Fibroblast of pulmonary artery (primary cell): ENCODE measurements around the gene CYP2F1.
"Not testable (repeated sequence)": the region's sequence is repeated elsewhere in the genome, so short reads cannot be mapped to it uniquely, and the experiment has no call there.

ENCODE experiments used
- DNase-seq: peaks from one replicate; pipeline ENCODE4 v3.0.0-alpha.2; 2010; ENCODE audit warnings: low read depth
- H3K4me3 ChIP-seq: replicated peaks from 2 replicates; pipeline ENCODE4 v1.5.1; 2011; ENCODE audit warnings: low read depth, mild to moderate bottlenecking, control low read depth, low read length, moderate library complexity
- TF ChIP-seq, protein P1 (sequence below): IDR thresholded peaks from 2 replicates; pipeline ENCODE4 v1.5.1; 2011; ENCODE audit warnings: mild to moderate bottlenecking, control low read depth, low read length, inconsistent platforms; ENCODE audit errors: missing control alignments

Gene CYP2F1

DNA sequence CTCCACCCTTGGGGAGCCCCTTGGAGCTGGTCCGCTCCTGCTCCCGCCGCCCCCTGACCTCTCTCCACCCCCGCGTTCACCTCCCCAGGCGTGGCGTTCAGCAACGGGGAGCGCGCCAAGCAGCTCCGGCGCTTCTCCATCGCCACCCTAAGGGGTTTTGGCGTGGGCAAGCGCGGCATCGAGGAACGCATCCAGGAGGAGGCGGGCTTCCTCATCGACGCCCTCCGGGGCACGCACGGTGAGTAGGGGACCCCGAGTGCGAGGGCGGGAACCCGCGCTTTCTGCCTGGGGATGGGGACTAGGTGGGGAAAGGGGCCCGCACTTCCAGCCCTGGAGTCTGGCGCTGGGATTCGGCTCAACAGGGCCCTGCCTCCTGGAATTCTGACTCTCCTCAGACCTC lies 24.3 kb upstream of the CYP2F1 start:
- no peak for DNase-seq
- TF ChIP-seq, protein P1, sequence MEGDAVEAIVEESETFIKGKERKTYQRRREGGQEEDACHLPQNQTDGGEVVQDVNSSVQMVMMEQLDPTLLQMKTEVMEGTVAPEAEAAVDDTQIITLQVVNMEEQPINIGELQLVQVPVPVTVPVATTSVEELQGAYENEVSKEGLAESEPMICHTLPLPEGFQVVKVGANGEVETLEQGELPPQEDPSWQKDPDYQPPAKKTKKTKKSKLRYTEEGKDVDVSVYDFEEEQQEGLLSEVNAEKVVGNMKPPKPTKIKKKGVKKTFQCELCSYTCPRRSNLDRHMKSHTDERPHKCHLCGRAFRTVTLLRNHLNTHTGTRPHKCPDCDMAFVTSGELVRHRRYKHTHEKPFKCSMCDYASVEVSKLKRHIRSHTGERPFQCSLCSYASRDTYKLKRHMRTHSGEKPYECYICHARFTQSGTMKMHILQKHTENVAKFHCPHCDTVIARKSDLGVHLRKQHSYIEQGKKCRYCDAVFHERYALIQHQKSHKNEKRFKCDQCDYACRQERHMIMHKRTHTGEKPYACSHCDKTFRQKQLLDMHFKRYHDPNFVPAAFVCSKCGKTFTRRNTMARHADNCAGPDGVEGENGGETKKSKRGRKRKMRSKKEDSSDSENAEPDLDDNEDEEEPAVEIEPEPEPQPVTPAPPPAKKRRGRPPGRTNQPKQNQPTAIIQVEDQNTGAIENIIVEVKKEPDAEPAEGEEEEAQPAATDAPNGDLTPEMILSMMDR: no peak
- no peak overlapping the region for H3K4me3 ChIP-seq

- TF ChIP-seq, protein P1: no peak
Observed at GRCh38 chr19:41095703-41096102, 18.5 kb upstream of the CYP2F1 start.

DNA sequence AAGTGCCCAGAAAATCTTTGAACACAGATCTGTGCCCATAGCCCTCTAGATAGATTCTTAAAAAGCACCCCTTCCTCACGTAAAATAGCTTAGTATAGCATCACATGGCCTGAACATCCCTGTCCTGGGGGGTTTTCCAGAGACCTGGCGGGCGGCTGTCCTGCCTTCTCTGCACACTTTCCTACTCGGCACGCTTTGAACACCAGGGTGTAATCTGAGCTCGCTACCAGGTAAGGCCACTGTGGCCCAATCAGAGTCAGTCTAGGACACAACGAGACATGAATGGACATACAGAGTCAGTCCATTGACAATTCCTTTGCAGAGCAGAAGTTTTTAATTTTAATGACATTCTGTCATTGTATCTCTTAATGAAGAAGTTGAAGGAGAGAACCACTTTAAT lies 17.9 kb upstream of the CYP2F1 start:
- DNase-seq: no peak
- TF ChIP-seq, protein P1: no peak
- no peak overlapping the region for H3K4me3 ChIP-seq

More at GRCh38 chr19:41095703-41096102, 18.5 kb upstream of the CYP2F1 start:
- no peak for DNase-seq
- no peak overlapping the region for H3K4me3 ChIP-seq

GRCh38 chr19:41097302-41097701 lies 16.9 kb upstream of the CYP2F1 start:
- no peak overlapping the region for H3K4me3 ChIP-seq
- no peak for DNase-seq
- TF ChIP-seq, protein P1: no peak

- no peak overlapping the region for H3K4me3 ChIP-seq
- TF ChIP-seq, protein P1: no peak
- DNase-seq: no peak
Observed at GRCh38 chr19:41098762-41099161, 15.5 kb upstream of the CYP2F1 start.

DNA sequence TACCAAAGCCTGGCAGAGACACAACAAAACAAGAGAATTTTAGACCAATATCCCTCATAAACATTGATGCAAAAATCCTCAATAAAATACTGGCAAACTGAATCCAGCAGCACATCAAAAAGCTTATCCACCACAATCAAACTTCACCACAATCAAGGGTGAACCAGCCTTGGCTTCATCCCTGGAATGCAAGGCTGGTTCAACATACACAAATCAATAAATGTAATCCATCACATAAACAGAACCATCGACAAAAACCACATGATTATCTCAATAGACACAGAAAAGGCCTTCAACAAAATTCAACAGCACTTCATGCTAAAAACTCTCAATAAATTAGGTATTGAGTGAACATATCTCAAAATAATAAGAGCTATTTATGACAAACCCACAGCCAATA lies 12.0 kb upstream of the CYP2F1 start:
- not testable (repeated sequence) for DNase-seq, H3K4me3 ChIP-seq

DNA sequence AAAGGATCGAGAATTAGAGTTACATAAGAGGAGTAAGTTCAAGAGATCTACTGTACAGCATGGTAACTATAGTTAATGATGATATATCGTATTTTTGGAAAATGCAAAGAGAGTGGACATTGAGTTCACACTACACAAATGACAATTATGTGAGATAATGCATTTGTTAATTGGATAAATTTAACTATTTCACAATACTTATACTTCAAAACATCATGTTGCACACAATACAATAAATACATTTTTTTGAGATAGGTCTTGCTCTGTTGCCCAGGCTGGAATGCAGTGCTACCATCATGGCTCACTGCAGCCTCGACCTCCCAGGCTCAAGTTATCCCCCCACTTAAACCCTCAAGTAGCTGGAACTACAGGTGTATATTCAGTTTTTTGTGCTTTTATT lies 8.1 kb upstream of the CYP2F1 start:
- DNase-seq: no peak
- no peak overlapping the region for H3K4me3 ChIP-seq
- TF ChIP-seq, protein P1: no peak
